Activated CD4-positive, CD25-positive, alpha-beta regulatory T cell treated with anti-CD3 and anti-CD28 coated beads, Interleukin-2, amount 50 U/mL, for 72 hours (primary cell): ENCODE results near the gene SAMD4A.

Source experiments
- DNase-seq: peaks from one replicate; pipeline ENCODE4 v3.0.0; 2021

The SAMD4A gene

DNA sequence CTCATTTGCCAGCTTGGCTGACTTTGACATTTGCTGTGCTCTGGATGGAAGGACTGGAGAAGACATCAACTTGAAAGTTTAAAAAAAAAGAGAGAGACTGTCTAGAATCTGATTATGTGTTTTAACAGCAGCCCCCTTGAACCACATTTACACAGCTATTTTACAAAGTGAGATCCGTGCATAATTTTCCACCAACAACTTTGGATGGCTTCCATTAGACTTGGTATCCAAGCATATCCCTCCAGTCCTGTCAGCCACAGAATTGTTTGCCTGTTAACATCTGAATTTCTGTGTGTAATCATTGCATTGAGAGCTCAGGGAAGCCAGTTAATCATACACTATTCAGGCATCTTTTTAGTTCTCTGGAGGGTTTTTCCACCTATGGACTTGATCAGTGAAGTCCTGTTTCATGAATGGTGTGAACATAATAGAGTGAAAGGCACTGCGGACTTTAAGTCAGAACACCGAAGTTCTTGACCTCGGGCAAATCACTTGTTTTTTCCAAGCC lies 93.7 kb downstream of the SAMD4A start:
- no peak for DNase-seq

DNA sequence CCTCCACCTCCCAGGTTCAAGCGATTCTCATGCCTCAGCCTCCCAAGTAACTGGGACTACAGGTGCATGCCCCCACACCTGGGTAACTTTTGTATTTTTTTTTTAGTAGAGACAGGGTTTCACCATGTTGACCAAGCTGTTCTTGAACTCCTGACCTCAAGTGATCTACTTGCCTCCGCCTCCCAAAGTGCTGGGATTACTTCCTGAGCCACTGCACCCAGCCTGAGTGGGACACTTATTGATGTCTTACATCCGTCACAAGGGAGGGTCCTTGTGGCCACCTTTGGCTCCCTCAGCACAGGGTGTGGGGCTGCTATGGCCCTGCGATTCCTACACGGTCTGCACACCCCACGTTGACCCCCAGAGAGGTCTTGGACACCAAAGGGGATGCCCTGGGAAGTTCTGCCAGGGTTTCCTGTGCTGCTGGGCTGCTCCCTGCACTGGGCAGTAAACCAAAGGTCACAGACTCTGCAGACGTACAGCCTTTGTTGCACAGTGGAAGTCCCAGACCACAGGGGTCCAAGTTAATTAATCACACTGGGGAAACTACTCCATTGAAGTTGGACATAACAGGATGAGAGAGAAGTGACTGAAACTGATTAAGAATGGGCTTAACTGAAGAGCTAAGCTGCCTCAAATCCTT lies 95.7 kb downstream of the SAMD4A start:
- no peak for DNase-seq

DNA sequence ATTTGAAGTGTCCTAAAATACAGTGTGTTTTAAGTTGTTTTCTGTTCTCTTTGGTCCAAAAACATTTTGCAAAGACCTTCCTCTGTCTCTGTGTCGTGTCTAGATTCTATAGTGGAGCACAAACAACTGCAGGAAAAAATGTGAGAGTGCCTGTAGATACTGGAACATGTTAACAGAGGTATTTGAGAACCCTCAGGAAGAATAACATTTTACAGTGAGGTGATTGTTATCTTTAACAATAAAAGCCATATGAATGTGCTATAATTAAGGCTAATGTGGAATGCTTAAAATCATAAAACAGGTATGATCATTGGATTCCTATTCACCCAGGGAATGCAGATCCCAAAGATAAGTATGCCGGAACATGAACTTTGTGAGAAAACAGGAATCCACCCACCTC lies 98.0 kb downstream of the SAMD4A start:
- DNase-seq: no peak

DNA sequence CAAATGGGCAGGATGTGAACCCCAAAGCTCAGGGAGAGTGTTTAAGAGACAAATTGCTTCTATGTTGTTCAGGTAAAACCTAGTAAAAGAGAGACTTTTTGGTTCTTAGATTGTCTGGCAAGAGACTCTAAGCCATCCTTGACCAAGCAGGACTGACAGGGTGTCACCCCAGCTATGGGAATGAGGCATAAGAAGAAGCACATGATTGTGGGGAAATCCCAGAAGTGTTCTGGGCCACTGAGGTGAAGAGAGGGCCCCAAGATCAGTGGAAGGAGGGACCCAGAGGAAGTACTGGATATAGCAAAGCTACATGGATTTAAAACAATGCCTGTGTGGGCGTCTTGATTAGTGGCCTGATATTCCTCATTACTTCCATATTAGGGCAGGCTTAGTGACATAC lies 99.0 kb downstream of the SAMD4A start:
- no peak for DNase-seq

DNA sequence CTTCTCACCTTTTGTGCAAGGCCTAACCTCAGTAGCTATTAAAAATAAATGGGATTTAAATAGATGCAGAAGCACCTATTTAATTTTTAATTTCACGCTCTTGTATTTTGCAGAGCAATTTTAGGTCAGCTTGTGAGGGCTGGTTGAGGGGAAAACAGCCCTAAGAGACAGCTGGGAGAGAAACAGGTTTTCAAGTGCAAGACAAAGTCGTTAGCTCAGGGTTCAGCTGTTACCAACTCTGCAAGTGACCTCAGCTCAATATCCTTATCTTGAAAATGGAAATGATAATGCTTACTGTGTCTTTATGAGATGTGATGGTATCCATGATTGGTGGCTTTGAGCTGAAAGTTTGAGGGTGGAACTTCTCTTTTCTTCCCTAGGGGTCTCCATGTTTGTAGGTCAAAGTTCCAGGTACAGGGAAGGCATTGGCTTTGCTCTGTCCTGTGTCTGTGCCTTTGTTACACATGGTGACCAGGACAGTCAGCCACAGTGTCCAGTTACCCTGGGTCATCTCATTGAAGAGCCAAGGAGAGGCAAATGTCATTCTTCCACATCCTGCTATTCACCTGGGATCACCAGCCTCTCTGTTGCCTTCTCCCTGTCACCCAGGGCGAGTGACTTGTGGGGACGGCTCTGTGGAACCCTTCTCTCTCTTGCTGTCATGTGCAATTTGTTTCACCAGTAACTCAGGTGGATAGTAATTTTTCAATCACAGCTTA lies 100.3 kb downstream of the SAMD4A start:
- DNase-seq: no peak

DNA sequence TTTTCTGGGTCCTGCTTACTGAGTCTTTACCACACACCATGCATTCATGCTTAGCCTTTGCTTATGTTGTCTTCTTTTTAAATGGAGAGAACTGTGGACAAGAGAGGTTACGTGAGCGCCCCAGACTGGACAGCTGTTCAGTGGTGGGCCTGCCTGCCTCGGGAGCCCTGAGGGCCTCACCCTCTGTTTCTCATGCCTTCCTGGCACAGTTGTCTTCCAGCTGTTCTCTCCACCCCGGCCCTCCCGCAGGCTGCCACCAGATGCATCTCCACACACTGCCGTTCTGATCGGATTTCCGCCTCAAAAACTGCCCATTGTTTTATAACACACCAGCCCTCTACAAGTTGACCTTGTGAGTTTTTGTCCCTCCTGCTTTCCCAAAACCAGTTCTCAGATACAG lies 100.8 kb downstream of the SAMD4A start:
- DNase-seq: no peak

DNA sequence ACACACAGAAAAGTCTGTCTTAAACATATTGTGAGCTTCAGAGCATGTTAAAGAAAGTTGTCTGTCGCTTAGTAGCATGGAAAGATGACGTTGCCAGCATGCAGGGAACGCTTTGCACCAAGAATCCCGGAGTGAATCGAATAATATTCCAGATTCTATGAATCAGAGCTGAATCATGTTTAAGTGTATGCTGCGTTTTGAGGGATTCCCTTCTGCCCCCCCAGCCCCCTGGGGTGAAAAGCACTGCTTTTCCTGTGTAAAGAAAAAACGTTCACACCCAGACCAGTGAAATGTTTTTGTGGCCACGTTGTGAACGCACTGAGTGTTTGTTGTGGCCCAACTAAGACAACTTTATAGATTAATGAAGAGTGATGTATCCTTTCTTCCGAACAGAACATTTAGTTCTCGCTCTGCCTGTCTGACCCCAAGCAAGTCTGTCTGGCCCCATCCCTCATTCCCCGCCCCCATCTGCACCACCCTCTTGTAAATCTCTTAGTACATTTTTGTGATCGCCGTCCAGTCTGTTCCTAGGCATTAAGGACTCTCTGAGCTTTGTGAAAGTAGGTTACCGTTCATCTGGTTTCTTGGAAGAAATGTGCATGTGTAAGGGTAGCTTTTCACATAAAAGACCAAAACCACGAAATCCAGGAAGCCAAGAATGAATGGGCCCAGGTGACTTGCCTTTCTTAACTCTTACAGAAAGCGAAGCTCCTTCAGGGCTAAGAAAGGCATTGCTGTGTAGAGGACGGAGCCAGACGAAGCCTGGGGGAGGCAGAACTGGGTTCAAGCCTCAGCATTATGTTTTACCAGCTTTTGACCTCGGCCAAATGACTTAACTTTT lies 103.0 kb downstream of the SAMD4A start:
- DNase-seq: no peak

DNA sequence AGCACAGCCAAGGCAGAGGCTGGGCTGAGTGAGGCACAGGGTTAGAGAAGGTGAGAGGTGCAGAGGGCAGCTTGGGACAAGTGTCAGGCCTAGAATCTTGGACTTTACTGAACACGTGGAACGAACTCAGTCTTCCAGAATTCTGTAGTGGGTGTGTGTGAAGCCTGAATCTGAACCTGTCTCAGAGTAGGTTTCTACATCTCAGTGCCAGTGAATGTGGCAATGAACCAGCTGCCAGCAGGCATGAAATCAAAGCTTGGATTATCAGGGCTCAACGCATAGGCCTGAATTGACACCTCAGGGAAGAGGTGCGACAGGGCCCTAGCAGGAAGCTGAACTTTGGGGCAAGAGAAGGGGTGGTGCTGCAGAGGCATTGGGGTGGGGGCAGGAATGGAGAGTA lies 104.6 kb downstream of the SAMD4A start:
- DNase-seq: no peak

DNA sequence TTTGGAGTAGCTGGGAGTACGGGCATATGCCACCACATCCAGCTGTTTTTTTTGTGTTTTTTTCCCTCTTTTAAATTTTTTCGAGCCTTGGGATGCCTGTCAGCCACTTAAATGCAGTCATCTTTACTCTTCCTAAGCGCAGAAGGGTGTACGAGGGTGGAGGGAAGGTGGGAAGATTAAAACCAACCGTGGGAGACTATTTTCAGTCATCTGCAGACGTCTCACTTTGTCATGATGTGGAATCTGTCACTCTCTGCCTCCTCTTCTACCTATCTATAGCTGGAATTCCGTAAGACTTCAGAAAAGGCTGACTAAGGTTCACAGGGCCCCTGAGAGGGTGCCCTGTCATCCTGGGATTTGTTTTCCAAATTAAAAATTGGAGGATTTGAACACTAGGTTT lies 105.3 kb downstream of the SAMD4A start:
- no peak for DNase-seq

DNA sequence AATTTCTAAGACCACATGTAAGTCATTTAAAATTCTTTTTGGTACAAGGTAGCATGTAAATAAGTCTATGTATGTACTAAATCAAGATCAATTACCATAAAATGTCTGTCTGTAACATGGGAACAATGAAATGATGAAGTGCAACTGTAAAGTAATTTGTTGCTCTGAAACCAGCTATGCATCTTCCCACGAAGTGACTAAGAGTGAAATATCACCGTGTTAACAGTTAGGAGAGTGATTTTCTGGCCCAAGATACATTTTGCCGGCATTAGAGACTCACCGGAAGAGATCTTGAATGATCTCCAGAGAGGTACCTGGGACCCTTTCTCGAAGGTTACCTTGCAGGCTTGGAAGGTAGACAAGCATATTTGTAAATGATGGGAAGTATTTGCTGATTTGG lies 105.8 kb downstream of the SAMD4A start:
- no peak for DNase-seq

DNA sequence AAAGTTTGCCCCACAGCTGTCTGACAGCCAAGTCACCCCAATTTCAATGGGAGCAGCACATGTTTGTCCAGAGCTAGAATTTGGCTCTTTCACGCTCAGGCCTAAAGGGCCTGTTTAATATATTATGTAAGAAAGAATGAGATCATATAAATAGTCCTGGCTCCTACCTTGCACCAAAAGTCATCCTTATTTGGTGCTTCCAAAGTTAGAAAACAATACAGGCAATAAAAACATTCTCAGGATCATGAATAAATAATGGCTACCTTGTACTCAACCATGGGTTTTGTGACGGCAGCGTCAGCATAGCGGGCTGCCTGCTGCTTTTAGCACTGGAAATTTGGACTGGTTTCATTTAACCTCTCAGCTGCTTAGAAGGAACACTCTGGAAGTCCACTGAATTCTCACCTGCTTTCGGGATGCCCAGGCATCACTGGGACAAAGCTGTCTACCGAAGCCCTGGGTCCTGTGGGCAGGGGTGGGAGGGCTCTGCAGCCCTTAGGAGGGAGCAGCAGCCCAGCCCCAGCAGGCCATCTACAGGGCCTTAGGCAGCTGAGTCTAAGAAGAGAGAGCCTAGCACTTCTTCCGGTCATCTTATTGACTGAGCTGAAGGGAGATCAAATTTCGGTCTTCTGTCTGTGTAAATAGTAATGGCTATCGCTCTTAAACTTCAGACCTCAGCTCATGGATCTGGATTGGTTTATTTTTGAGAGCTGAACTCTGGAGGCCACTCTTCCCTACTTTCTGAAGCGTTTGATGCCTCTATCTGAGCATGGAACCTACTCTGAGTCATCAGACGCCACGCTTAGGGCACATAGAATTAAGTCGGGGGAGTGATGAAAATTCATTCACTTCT lies 106.5 kb downstream of the SAMD4A start:
- no peak for DNase-seq

DNA sequence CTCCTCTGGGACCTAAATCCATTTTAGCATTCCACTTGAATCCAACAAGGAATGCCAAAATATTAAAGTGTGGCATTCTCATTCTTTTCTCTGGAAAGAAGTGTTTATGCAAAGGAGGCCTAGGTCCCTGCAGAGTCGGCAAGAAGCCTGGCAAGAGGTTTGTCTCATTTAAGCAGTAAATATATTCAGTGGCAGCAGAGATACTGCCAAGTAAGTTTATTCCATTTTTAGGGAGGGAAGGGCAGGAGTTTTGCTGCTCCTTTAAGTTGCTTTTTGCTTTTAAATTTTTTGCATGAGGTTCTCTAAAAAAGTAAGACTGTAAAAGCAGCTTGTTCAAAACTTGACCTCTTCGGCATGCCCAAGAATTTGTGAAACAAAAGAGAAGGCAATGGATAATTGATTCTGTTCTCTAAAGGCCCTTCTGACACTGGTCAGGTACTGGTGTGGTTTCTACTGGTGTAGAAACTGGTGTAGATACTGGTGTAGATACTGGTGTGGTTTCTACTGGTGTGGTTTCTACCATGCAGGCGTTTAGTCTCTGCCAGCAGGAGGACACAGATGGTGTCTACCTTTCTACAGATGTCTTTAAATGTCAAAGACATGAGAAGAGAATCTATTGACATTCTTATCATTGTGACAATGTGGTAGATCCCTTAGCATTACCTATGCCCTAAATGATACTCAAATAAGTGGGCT lies 107.3 kb downstream of the SAMD4A start:
- no peak for DNase-seq

DNA sequence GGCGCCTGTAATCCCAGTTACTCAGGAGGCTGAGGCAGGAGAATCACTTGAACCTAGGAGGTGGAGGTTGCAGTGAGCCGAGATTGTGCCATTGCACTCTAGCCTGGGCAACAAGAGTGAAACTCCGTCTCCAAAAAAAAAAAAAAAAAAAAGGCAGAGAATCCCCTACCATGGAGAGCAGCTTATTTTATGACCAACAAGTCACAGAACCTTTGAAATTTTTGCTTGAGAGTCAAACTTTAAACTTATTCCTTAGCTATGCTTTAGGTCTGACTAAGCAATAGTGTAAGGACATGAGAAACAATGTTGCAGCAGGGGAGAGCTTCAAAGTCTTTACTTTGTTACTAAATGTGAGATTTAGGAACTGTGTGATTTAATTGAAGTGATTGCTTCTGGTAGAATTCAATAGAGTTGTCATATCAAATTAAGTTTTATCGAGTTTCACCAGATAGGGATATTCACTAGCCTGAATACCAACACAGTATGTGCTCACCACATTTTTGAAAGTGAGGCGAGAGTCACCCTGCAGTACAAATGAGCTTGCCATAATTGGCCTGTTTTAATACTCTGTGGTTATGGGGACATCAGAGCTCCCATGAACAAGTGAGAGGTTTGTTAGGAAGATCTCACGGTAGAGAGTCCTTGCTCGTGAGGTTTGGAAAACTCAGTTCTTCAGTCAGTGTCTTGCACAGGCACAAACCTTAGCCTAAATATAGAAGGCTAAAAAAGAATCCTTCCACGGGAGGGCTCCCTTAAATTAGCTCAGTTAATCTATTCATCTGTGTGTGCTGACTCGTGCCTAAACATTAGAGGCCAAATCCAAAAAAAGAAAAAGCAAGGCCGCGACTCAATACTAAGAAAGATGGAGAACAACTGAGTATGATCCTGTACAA lies 108.6 kb downstream of the SAMD4A start:
- no peak for DNase-seq

DNA sequence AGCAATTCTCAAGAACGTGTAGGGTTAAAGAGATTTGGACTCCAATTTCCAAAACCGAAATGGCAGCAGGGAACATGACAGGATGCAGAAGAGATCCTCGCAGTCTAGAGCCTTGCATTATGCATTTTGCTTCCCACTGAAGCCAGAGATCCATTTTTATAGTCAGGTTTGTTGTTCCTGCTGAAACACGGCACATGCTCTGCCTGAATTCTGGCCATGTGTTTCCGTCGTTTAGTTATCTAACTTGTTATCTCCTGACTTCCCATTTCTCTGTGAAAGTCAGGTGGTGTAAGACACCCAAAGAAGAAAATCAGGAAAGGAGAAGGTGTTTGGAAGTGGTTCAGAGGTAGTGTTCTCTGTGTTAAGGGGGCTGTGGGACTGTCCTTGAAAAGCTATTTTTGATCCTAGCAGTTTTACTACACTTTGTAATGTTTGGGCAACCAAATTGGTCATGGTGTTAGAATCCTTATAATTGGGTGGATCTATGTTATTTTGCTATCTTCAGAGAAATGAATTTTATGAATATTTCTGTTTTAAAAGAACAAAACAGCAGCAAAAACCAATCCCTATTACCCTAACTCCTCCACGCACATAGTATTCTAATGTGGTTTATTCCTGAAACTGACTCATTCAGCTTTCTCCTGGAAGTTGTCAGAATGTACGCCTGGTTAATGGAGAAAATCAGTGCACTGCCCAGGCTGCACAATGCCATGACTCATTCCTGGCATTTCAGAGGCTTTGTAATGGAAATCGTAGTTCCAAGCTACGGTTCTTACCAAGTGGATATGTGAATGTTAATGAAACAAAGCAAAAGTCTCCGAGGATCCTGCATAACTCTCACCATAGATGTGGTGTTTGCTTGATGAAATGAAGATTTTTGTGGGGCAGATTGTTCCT lies 110.1 kb downstream of the SAMD4A start:
- no peak for DNase-seq

DNA sequence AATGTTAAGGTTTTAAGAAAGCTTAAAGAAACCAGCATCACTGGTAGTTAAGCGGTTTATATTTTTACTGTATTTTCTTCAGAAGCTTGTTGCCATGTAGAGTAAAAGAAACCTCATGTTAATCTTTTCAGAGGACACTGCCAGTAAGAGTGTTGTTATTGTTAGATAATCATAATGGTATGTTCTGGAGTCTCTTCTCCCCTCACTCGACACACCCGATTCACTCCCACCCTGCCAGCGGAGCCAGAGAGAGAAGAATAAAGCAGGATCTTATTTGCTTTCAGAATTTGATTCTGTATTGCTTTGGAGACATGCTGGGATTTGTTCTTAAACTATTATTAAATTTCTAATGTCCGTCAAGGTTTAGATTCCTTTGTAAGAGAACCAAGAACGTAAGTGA lies 113.7 kb downstream of the SAMD4A start:
- DNase-seq: no peak

DNA sequence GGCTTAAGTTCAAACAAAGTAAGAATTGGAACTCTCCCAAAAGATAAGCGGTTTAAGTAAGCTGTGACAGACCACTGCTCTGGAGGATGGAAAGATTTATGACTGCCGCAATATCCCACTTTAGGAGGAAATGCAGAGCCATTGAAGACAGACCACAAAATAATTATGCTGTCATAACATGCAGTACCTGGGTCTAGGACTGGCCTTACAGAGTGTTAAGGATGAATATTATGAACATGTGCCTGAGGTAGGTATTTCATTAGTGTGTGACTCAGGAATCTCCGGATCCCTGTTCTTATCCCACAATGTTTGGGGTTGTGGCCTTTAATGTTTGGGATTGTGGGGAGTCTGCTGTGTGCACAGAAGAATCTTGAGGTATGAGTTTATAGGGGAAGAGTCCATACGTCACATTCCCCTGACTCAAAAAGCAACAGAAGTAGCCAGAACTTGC lies 114.9 kb downstream of the SAMD4A start:
- DNase-seq: no peak

DNA sequence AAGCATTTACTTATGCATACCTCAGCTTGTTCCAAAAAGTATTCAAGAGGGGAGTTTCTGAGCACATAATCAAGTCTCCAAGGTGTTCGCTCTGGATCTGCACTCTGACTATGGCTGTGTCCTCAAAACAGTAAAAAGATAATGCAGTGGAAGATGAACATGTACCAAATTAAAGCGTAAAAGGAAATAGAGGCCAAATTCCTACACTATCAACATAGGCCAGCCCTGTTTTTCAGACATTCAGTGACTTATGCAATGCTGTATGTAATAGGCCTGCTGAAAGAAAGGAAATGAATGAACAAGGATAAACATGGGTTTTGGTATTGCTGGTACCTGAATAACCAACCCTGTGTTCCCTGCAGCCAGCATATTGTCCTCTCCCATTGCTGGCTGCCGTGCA lies 115.7 kb downstream of the SAMD4A start:
- no peak for DNase-seq

DNA sequence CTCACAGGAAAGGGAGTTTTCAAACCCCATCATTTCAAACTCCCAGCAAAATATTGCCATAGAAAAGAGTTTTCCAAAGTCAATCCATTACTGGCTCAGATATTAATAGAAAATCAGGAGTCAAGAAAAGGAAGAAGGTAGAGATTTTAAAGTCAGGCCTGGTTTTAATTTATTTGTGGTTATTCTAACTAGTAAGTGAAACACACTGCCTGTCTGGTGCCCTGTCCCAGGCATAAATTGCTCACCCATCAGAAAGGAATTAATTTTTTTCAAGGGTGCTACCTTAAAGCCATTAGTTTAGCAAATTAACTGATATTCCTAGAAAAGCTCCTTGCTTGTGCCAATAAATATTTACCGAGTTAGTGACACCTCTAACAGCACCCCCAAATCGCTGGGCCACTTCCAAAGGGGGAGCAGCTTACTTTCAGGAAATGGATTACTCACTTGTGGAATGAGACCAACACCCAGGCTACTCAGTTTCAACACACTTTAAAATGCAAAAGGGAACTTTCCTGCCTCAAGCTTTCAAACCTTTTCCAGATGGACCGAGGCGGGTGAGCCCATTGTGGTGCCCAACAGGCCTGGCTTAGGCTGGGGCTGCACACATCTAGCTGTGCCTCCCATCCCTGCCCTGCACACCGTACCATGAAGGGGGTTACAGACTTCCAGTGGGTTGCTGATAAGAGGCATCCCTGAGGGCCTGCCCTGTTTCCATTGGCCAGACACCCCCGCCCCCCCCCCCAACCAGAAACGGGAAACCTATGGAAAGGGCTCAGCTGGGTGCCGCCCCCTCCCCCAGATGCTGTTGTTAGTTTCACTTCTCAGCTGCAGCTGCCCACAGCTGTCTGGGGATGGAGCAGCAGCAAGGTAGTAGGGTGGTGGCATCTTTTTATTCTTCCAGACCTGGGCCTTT lies 117.2 kb downstream of the SAMD4A start:
- no peak for DNase-seq
